Measurements from ENCODE around the gene ALDH1L1.

The ALDH1L1 gene

DNA sequence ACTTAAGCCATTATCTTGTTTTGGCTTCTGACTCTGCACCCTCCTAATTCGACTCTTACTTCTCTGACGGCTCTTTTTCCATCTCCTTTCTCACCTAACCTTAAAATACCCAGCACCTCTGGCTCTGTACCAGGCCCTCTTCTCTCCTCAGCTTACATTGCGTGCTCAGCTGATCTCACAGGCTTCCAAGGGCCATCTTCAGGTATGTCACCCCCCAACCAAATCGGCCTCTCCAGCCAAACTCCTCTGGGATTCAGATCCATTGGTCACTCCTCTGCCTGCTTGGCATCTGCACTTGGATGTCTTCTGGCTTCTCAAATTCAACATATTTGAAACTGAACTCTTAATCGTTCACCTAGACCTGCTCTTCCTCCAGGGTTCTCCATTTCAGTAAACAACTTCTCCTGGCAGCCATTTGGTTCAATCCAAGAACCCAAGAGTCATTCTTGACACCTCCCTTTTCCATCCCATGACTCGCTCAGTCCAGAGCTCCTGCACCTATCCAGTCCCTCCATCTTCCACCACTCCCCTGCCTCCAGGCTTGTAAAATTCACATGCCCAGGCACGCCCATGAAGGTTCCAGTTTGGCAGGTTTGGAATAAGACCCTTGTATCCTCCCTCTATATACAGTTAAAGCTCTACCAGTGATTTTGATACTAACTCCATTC lies 61.2 kb downstream of the ALDH1L1 start:
- DNase-seq (ENCODE audit: low spot score): no peak

DNA sequence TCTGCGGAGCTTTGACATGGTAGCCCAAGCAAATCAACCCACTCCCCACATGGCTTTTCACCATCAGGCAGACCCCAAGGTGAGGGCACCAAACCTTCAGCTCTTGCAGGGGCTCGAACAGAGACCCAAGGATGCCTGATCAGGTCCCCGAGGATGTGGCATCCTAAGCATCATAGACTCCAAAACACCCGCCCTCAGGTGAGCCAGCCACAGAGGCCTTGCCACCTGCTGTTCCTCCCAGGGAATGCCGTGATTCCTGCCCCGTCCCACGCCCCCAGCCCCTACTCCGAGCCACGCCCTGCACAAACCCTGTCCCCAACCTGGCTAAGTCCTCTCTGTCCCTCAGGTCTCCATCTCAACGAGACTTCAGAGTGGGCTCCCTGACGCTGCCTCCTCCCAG lies 61.8 kb downstream of the ALDH1L1 start:
- DNase-seq (ENCODE audit: low spot score): no peak

GRCh38 chr3:126117786-126118185 lies 62.6 kb downstream of the ALDH1L1 start:
- DNase-seq (ENCODE audit: low spot score): no peak

- no peak for DNase-seq (ENCODE audit: low spot score)
Measured at GRCh38 chr3:126117212-126117611, 63.2 kb downstream of the ALDH1L1 start.

- no peak for DNase-seq (ENCODE audit: low spot score)
Measured at GRCh38 chr3:126116526-126116925, 63.9 kb downstream of the ALDH1L1 start.

GRCh38 chr3:126114443-126115386 lies 65.7 kb downstream of the ALDH1L1 start:
- DNase-seq (ENCODE audit: low spot score): no peak

- DNase-seq (ENCODE audit: low spot score): no peak
Measured at GRCh38 chr3:126113733-126114442, 66.5 kb downstream of the ALDH1L1 start.

- no peak for DNase-seq (ENCODE audit: low spot score)
Measured at GRCh38 chr3:126113238-126113555, 67.2 kb downstream of the ALDH1L1 start.

- no peak for DNase-seq (ENCODE audit: low spot score)
Measured at GRCh38 chr3:126112531-126113237, 67.7 kb downstream of the ALDH1L1 start.

DNA sequence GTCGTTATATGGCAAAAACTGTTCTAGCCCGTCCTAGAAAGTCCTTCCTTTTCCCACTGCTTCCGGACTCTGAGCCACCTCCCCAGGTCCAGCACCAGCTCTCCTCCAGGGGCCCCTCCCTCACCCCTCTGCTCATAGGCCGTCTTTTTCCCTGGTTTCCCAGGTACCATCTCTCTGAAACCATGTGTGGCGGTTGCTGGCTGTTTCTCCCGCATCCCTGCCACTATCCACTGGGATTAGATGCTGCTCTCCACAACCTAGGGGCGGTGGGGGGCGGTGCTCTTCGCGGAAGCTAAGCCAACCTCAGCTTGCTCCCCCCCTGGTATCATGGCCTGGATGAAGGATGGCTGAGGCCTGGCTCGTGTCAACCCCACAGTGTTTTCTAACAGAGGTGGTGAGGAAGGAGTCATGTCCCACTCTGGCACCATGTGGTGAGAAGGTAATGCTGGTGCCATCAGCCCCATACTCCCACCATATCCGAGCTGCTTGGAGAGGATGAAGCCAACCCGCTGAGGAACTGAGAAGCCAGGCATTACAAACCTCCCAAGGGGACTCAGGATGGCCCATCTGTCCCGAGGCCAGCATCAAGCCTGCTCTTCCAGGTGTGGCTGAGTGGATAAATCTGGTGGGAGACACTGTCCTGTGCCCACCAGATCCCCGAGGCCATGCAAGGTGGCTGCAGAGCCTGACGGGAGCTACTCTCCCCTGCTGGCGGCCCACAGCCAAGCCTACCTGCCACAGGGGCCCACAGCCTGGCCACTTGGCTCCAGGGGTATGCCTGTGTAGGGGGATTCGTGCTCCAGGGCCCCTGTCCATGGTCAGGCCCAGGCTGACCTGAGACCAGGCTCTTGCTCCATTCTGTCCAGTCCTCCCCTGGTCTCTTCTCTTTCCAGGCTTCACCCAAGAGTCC lies 68.6 kb downstream of the ALDH1L1 start:
- no peak for DNase-seq (ENCODE audit: low spot score)

DNA sequence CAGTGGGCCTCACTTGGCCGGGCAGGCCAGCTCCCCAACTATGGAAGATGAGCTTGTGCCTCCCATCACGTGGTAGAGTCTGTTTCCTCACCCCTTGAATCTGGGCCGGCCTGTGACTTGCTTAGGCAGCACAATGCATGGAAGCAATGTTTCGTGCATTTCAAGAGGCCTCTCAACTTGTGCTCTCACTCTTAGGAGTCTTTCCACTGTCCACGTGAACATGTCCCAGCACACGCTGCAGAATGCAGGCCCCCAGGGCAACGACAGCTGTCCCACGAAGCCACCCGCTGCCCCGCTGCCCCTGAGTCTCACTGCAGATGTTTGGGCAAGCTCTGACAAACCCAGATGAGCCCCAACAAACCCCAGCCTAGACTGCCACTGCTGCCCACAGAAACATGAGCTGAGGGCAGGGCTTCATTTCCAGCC lies 69.2 kb downstream of the ALDH1L1 start:
- no peak for DNase-seq (ENCODE audit: low spot score)

DNA sequence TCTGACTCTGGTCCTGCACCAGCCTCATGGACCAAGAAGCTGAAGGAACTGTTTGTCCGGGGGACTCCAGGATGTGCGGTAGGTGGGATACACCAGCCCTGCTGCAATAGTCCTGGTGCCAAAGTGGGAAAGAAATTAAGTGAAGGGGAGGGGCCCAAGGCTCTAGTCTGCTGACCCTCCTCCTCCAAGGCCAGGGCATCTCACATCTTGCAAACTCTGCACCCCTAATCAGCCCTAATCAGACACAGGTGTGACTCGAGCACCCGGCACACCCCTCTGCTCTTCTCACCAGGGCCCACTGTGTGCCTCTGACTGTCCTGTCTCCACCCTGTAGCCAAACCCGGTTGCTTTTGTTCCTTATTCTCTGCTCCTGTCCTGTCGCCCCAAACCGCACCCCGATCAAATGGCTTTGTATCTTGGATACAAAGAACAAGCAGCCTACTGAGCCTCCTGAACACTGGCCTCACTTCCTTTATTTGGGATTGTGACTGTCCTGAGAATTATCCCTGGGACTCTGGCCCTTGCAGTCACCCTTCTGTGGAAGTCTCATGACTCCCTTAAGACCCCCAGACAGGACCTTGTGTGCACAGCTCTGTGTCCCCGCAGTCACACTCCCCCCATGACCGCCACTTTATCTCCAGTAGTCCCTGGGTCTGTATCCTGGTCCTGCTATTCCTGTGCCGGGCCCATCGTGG lies 69.8 kb downstream of the ALDH1L1 start:
- no peak for DNase-seq (ENCODE audit: low spot score)

DNA sequence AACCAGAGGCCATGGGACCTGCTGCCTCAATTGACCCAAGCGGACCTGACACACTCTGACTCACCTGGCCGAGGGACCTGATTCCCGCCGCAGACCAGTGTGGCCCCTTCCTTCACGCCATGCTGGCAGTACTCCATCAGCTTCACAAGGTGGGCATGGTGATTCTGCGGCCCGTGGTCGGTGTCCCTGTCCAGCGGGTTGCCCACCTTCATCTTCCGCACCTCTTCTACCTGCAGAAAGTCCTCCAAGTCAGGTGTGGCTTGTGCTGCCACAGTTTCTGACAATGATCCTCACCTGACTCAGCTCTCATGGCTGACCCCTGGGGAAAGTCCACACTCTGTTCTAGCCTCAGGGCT lies 70.5 kb downstream of the ALDH1L1 start:
- DNase-seq (ENCODE audit: low spot score): no peak

- DNase-seq (ENCODE audit: low spot score): no peak
Measured at GRCh38 chr3:126109146-126109879, 71.1 kb downstream of the ALDH1L1 start.

GRCh38 chr3:126108676-126109050 lies 71.7 kb downstream of the ALDH1L1 start:
- DNase-seq (ENCODE audit: low spot score): no peak

DNA sequence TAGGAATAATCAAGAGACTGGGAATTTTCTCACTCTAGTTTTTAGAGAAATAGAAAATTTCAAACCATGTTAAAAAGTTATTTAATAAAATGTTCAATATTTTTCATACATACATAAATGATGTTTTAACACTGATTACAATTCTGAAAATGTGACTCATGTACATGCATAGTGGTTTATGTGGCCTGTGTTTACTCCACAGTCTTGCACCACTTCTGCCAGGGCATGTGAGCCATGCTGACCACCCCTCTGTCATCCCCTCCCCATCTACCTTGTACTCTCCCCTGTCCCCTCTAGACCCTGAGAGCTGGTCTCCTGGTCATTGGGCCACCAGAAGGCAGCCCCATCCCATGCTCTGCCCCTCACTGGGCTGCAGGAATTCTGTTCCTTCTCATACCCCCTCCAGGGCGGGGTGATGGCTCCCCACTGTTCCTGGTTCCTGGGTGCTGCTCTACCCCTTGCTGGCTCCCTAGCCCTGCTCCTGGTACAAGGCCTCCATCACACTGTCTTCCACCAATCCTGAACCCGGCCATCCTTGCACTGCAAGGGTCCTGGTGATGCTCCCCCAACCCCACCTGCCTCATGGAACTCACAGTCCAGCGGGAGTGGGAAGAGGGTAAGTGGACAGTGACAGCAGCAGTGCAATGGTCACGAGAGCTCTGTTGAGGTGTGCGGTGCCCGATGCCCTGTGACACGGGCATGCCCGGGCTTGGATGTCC lies 72.3 kb downstream of the ALDH1L1 start:
- no peak for DNase-seq (ENCODE audit: low spot score)

- no peak for DNase-seq (ENCODE audit: low spot score)
Measured at GRCh38 chr3:126107203-126107939, 73.0 kb downstream of the ALDH1L1 start.

All from AG08396 (cell line).